H1 (cell line): ENCODE data around the gene RPTOR.

Experiments used
- EP300 ChIP-seq, 2 experiments: IDR thresholded peaks; 1 replicate in 1 of 2; 2 replicates in 1 of 2; pipeline ENCODE4 v1.6.1; 2011 to 2012; ENCODE audit warnings: low read depth in 2 of 2, low read length in 2 of 2, mild to moderate bottlenecking in 2 of 2, borderline replicate concordance in 1 of 2, inconsistent platforms in 1 of 2, moderate library complexity in 1 of 2
- EZH2 ChIP-seq: fragments of 200-600 bp; sonication (generic); IDR thresholded peaks from 2 replicates; pipeline ENCODE4 v1.7.1; 2012; ENCODE audit warnings: low read depth, mild to moderate bottlenecking, moderate library complexity, low read length, inconsistent platforms; ENCODE audit not compliant: severe bottlenecking
- GABPA ChIP-seq: IDR thresholded peaks from 2 replicates; pipeline ENCODE4 v1.6.1; 2011; ENCODE audit warnings: mild to moderate bottlenecking, low read length, moderate library complexity, borderline replicate concordance; ENCODE audit not compliant: insufficient read depth
- POLR2AphosphoS5 ChIP-seq: IDR thresholded peaks from 2 replicates; pipeline ENCODE4 v1.6.1; 2011; ENCODE audit warnings: low read depth, low read length
- SUZ12 ChIP-seq: fragments of 200-600 bp; sonication (generic); IDR thresholded peaks from 2 replicates; pipeline ENCODE4 v1.6.1; 2012; ENCODE audit warnings: mild to moderate bottlenecking, inconsistent platforms, low read length, moderate library complexity, mixed read lengths
- YY1 ChIP-seq: IDR thresholded peaks from 2 replicates; pipeline ENCODE4 v1.6.1; 2011; ENCODE audit warnings: low read depth, mild to moderate bottlenecking, low read length
- TF ChIP-seq, protein P1 (sequence below), 3 experiments: IDR thresholded peaks; 1 replicate in 2 of 3; 2 replicates in 1 of 3; pipeline versions ENCODE4 v1.5.1 to v1.6.1; 2011; ENCODE audit warnings: low read length in 3 of 3, mild to moderate bottlenecking in 3 of 3, inconsistent platforms in 2 of 3, low read depth in 1 of 3, moderate library complexity in 1 of 3; ENCODE audit not compliant: insufficient read depth in 1 of 3; ENCODE audit errors: control extremely low read depth in 1 of 3

DNA sequence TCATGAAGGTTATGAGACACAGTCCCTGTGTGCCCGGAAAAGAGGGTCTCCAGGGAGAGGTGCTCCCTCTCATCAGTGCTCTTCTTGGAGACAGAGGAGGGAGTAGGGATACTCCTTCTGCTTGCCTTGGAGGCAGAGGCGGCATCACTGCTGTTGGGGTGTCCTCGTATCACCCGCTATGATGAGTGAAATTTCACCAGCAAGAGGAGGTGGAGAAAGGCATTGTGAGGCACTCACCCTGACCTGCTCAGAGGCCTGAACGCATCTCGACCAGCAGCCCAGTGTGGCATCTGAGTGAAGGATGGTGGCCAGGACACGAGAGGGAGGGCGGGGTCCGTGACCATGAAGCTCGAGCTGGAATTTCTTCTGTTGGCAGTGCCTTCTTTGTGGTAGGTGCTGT lies 224.9 kb downstream of the RPTOR start:
- no peak for TF ChIP-seq YY1
- TF ChIP-seq, protein P1, sequence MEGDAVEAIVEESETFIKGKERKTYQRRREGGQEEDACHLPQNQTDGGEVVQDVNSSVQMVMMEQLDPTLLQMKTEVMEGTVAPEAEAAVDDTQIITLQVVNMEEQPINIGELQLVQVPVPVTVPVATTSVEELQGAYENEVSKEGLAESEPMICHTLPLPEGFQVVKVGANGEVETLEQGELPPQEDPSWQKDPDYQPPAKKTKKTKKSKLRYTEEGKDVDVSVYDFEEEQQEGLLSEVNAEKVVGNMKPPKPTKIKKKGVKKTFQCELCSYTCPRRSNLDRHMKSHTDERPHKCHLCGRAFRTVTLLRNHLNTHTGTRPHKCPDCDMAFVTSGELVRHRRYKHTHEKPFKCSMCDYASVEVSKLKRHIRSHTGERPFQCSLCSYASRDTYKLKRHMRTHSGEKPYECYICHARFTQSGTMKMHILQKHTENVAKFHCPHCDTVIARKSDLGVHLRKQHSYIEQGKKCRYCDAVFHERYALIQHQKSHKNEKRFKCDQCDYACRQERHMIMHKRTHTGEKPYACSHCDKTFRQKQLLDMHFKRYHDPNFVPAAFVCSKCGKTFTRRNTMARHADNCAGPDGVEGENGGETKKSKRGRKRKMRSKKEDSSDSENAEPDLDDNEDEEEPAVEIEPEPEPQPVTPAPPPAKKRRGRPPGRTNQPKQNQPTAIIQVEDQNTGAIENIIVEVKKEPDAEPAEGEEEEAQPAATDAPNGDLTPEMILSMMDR (IDR thresholded peaks at IDR 0.05; ENCODE audit: control extremely low read depth in 1 of 3, insufficient read depth in 1 of 3, low read depth in 1 of 3, low read length in 3 of 3), result no peak
- TF ChIP-seq POLR2AphosphoS5, result no peak
- no peak for TF ChIP-seq EZH2
- no peak for TF ChIP-seq EP300 (IDR thresholded peaks at IDR 0.05; ENCODE audit: borderline replicate concordance in 1 of 2, low read depth in 2 of 2, low read length in 2 of 2)
- TF ChIP-seq SUZ12, result no peak
- no peak for TF ChIP-seq GABPA
